ENCODE data around the gene CORO1C.

The CORO1C gene

GRCh38 chr12:108618079-108618952 lies 113.0 kb downstream of the CORO1C start:
- H3K9me3 ChIP-seq (ENCODE audit: insufficient read depth, low read depth, low read length) = no peaks in the 10 kb centered on the region
- H2BK120ac ChIP-seq (ENCODE audit: insufficient read depth, low read length, poor library complexity) = peak overlapping the region; percentile 98
- peak overlapping the region; percentile 83 for H3K4ac ChIP-seq (ENCODE audit: low read depth, low read length)
- peaks cover 34 to 52% of the 10 kb centered on the region in 2 experiments for H3K4me1 ChIP-seq (ENCODE audit: control insufficient read depth in 1 of 2, insufficient read depth in 2 of 2, low read length in 2 of 2)
- H3K79me1 ChIP-seq (ENCODE audit: low read length) = peaks cover 62% of the 10 kb centered on the region
- peak overlapping the region; percentile 98 for H4K91ac ChIP-seq (ENCODE audit: low read depth, low read length)
- peak; percentile 61 to 86 for DNase-seq
- H3K27me3 ChIP-seq (ENCODE audit: insufficient read depth, low read length) = no peaks in the 10 kb centered on the region
- H3K4me2 ChIP-seq (ENCODE audit: low read length) = no peak overlapping the region
- H3K18ac ChIP-seq (ENCODE audit: low read length) = peak overlapping the region; percentile 56
- peak overlapping the region; percentile 98 for H2AK5ac ChIP-seq (ENCODE audit: low read length)
- peak overlapping the region; percentile 92 for H3K14ac ChIP-seq (ENCODE audit: low read length)
- H3K79me2 ChIP-seq (ENCODE audit: control insufficient read depth, insufficient read depth, low read length, poor library complexity) = peaks cover 7% of the 10 kb centered on the region
- H3K36me3 ChIP-seq (ENCODE audit: control insufficient read depth in 1 of 2, insufficient read depth in 2 of 2, low read length in 2 of 2) = peaks cover 0 to 4% of the 10 kb centered on the region in 2 experiments
- H2BK5ac ChIP-seq (ENCODE audit: low read depth, low read length, poor library complexity) = peak overlapping the region; percentile 94
- H3K23ac ChIP-seq (ENCODE audit: low read length) = no peak overlapping the region
- no peak overlapping the region for H3K9ac ChIP-seq (ENCODE audit: low read length)
- peak overlapping the region; percentile 40 for H4K8ac ChIP-seq (ENCODE audit: low read depth, low read length)
- H2AFZ ChIP-seq (ENCODE audit: insufficient read depth, low read length, poor library complexity) = peak overlapping the region; percentile 32
- peak overlapping the region; percentile 27 for H4K12ac ChIP-seq (ENCODE audit: low read depth, low read length)
- H2BK12ac ChIP-seq (ENCODE audit: low read length) = peak overlapping the region; percentile 96
- no CpG with 5 or more reads among the region's 16 CpGs for WGBS (ENCODE audit: extremely low coverage, insufficient coverage, insufficient read length)
- no peak overlapping the region for H3K4me3 ChIP-seq (ENCODE audit: low read depth, low read length)
- H3K27ac ChIP-seq (ENCODE audit: low read depth, low read length) = peak overlapping the region; percentile 97

GRCh38 chr12:108616941-108617858 lies 114.1 kb downstream of the CORO1C start:
- no peaks in the 10 kb centered on the region for H3K36me3 ChIP-seq (ENCODE audit: control insufficient read depth in 1 of 2, insufficient read depth in 2 of 2, low read length in 2 of 2)
- H4K8ac ChIP-seq (ENCODE audit: low read depth, low read length) = peak overlapping the region; percentile 51
- H3K79me1 ChIP-seq (ENCODE audit: low read length) = peaks cover 52% of the 10 kb centered on the region
- H3K4me3 ChIP-seq (ENCODE audit: low read depth, low read length) = no peak overlapping the region
- H3K4me2 ChIP-seq (ENCODE audit: low read length) = no peak overlapping the region
- H3K4me1 ChIP-seq (ENCODE audit: control insufficient read depth in 1 of 2, insufficient read depth in 2 of 2, low read length in 2 of 2) = peaks cover 33 to 53% of the 10 kb centered on the region in 2 experiments
- H2AK5ac ChIP-seq (ENCODE audit: low read length) = peak overlapping the region; percentile 96
- H2AFZ ChIP-seq (ENCODE audit: insufficient read depth, low read length, poor library complexity) = no peak overlapping the region
- H3K14ac ChIP-seq (ENCODE audit: low read length) = peak overlapping the region; percentile 74
- no CpG with 5 or more reads among the region's 14 CpGs for WGBS (ENCODE audit: extremely low coverage, insufficient coverage, insufficient read length)
- peak overlapping the region; percentile 62 for H3K4ac ChIP-seq (ENCODE audit: low read depth, low read length)
- H3K27me3 ChIP-seq (ENCODE audit: insufficient read depth, low read length) = no peaks in the 10 kb centered on the region
- no peaks in the 10 kb centered on the region for H3K9me3 ChIP-seq (ENCODE audit: insufficient read depth, low read depth, low read length)
- H2BK12ac ChIP-seq (ENCODE audit: low read length) = peak overlapping the region; percentile 95
- no peak overlapping the region for H3K23ac ChIP-seq (ENCODE audit: low read length)
- peak overlapping the region; percentile 19 for H4K12ac ChIP-seq (ENCODE audit: low read depth, low read length)
- H2BK5ac ChIP-seq (ENCODE audit: low read depth, low read length, poor library complexity) = peak overlapping the region; percentile 76
- peak overlapping the region; percentile 96 for H4K91ac ChIP-seq (ENCODE audit: low read depth, low read length)
- peak overlapping the region; percentile 81 for H2BK120ac ChIP-seq (ENCODE audit: insufficient read depth, low read length, poor library complexity)
- DNase-seq = peak in 1 of 2 donors; percentile 35
- peak overlapping the region; percentile 11 for H3K27ac ChIP-seq (ENCODE audit: low read depth, low read length)
- peak overlapping the region; percentile 79 for H3K18ac ChIP-seq (ENCODE audit: low read length)
- peaks cover 7% of the 10 kb centered on the region for H3K79me2 ChIP-seq (ENCODE audit: control insufficient read depth, insufficient read depth, low read length, poor library complexity)
- no peak overlapping the region for H3K9ac ChIP-seq (ENCODE audit: low read length)

GRCh38 chr12:108616359-108616758 lies 115.0 kb downstream of the CORO1C start:
- peaks cover 32 to 51% of the 10 kb centered on the region in 2 experiments for H3K4me1 ChIP-seq (ENCODE audit: control insufficient read depth in 1 of 2, insufficient read depth in 2 of 2, low read length in 2 of 2)
- no peak overlapping the region for H3K4me2 ChIP-seq (ENCODE audit: low read length)
- no peak overlapping the region for H3K4me3 ChIP-seq (ENCODE audit: low read depth, low read length)
- no peaks in the 10 kb centered on the region for H3K9me3 ChIP-seq (ENCODE audit: insufficient read depth, low read depth, low read length)
- no peak overlapping the region for H4K8ac ChIP-seq (ENCODE audit: low read depth, low read length)
- peak overlapping the region; percentile 95 for H2BK12ac ChIP-seq (ENCODE audit: low read length)
- H3K27me3 ChIP-seq (ENCODE audit: insufficient read depth, low read length) = no peaks in the 10 kb centered on the region
- H4K12ac ChIP-seq (ENCODE audit: low read depth, low read length) = no peak overlapping the region
- peak overlapping the region; percentile 96 for H4K91ac ChIP-seq (ENCODE audit: low read depth, low read length)
- H3K79me2 ChIP-seq (ENCODE audit: control insufficient read depth, insufficient read depth, low read length, poor library complexity) = peaks cover 7% of the 10 kb centered on the region
- no peak overlapping the region for H3K9ac ChIP-seq (ENCODE audit: low read length)
- no peak overlapping the region for H3K18ac ChIP-seq (ENCODE audit: low read length)
- DNase-seq = no peak
- peaks cover 48% of the 10 kb centered on the region for H3K79me1 ChIP-seq (ENCODE audit: low read length)
- H3K23ac ChIP-seq (ENCODE audit: low read length) = no peak overlapping the region
- 100% methylated on average over 1 of the region's 2 CpGs for WGBS (ENCODE audit: extremely low coverage, insufficient coverage, insufficient read length)
- no peaks in the 10 kb centered on the region for H3K36me3 ChIP-seq (ENCODE audit: control insufficient read depth in 1 of 2, insufficient read depth in 2 of 2, low read length in 2 of 2)
- peak overlapping the region; percentile 76 for H2BK5ac ChIP-seq (ENCODE audit: low read depth, low read length, poor library complexity)
- H3K4ac ChIP-seq (ENCODE audit: low read depth, low read length) = peak overlapping the region; percentile 18
- no peak overlapping the region for H3K27ac ChIP-seq (ENCODE audit: low read depth, low read length)
- H2AFZ ChIP-seq (ENCODE audit: insufficient read depth, low read length, poor library complexity) = no peak overlapping the region
- H2BK120ac ChIP-seq (ENCODE audit: insufficient read depth, low read length, poor library complexity) = peak overlapping the region; percentile 81
- H2AK5ac ChIP-seq (ENCODE audit: low read length) = no peak overlapping the region
- peak overlapping the region; percentile 38 for H3K14ac ChIP-seq (ENCODE audit: low read length)

GRCh38 chr12:108615918-108616317 lies 115.4 kb downstream of the CORO1C start:
- Histone ChIP-seq H3K18ac (ENCODE audit: low read length) (no peak overlapping the region), H3K27ac (ENCODE audit: low read depth, low read length) (no peak overlapping the region), H2AFZ (ENCODE audit: insufficient read depth, low read length, poor library complexity) (no peak overlapping the region), H3K14ac (ENCODE audit: low read length) (no peak overlapping the region), H3K79me1 (ENCODE audit: low read length) (peaks cover 44% of the 10 kb centered on the region), H2AK5ac (ENCODE audit: low read length) (no peak overlapping the region), H3K27me3 (ENCODE audit: insufficient read depth, low read length) (no peaks in the 10 kb centered on the region), H3K4me2 (ENCODE audit: low read length) (no peak overlapping the region), H2BK120ac (ENCODE audit: insufficient read depth, low read length, poor library complexity) (no peak overlapping the region), H2BK5ac (ENCODE audit: low read depth, low read length, poor library complexity) (no peak overlapping the region), H3K9me3 (ENCODE audit: insufficient read depth, low read depth, low read length) (no peaks in the 10 kb centered on the region), H2BK12ac (ENCODE audit: low read length) (peak overlapping the region; percentile 31), H3K4me3 (ENCODE audit: low read depth, low read length) (no peak overlapping the region), H4K12ac (ENCODE audit: low read depth, low read length) (no peak overlapping the region), H3K79me2 (ENCODE audit: control insufficient read depth, insufficient read depth, low read length, poor library complexity) (peaks cover 7% of the 10 kb centered on the region), H3K4me1 (ENCODE audit: control insufficient read depth in 1 of 2, insufficient read depth in 2 of 2, low read length in 2 of 2) (peaks cover 27 to 47% of the 10 kb centered on the region in 2 experiments), H3K9ac (ENCODE audit: low read length) (no peak overlapping the region), H3K36me3 (ENCODE audit: control insufficient read depth in 1 of 2, insufficient read depth in 2 of 2, low read length in 2 of 2) (no peaks in the 10 kb centered on the region), H4K8ac (ENCODE audit: low read depth, low read length) (no peak overlapping the region), H3K4ac (ENCODE audit: low read depth, low read length) (no peak overlapping the region), H3K23ac (ENCODE audit: low read length) (no peak overlapping the region), H4K91ac (ENCODE audit: low read depth, low read length) (no peak overlapping the region)
- WGBS (ENCODE audit: extremely low coverage, insufficient coverage, insufficient read length) = no CpG with 5 or more reads among the region's 1 CpG
- DNase-seq = no peak
